ENCODE measurements around the gene TWIST2. TPM values are rescaled to one million over a fixed set of nuclear protein-coding genes. Genes with fewer than 3 reads are reported as not detected.

Gene TWIST2
- polyA plus RNA-seq, 1 of the 3 experiments (the other 2 are of a cell fraction) = 19.5 TPM

DNA sequence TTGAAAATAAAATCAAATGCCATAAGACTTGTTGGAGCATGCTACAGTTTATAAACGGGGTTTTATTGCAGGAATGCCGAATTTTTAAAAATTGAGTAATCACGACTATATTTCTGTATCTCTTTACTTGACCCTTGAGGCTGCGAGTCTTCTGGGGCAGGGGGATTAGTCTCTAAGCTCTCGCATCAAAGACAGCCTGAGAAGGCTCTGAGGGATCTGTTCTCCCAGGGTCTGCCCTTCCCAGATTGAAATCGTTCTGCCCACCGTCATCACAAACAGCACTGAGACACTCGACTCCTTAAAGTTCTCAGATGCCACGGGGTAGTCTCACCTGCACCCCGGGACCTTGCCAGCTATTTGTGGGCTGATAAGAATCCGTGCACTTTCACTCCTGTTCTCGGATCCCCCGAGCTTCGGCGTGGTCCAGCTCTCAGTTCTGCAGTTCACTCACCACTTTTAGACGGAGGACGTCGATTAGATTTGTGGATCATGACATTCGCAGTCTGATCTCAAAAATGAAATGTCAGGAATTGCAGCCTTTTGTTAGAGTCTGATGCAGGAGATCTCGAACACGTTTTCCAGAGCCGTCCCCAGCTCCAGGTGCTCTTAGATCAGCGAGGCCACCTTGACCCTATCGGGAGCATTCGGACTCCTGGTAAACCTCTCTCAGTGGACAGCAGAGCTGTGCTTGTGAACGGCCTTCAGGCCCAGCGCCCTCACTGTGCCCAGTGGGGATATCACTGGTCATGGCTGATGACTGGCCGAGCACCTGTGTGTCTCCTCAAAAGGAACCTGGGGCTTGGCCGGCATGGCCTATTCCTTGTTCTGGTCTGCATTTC, 43.0 kb downstream of the TWIST2 start:
- H3K4me2 ChIP-seq = no peak overlapping the region
- no peak overlapping the region for H3K4me3 ChIP-seq (ENCODE audit: low read depth in 2 of 2, low read length in 1 of 2)
- H3K9me3 ChIP-seq = no peaks in the 10 kb centered on the region
- ChIA-PET POLR2A (no interaction called here), CTCF (no interaction called here)
- TF ChIP-seq, protein P1, sequence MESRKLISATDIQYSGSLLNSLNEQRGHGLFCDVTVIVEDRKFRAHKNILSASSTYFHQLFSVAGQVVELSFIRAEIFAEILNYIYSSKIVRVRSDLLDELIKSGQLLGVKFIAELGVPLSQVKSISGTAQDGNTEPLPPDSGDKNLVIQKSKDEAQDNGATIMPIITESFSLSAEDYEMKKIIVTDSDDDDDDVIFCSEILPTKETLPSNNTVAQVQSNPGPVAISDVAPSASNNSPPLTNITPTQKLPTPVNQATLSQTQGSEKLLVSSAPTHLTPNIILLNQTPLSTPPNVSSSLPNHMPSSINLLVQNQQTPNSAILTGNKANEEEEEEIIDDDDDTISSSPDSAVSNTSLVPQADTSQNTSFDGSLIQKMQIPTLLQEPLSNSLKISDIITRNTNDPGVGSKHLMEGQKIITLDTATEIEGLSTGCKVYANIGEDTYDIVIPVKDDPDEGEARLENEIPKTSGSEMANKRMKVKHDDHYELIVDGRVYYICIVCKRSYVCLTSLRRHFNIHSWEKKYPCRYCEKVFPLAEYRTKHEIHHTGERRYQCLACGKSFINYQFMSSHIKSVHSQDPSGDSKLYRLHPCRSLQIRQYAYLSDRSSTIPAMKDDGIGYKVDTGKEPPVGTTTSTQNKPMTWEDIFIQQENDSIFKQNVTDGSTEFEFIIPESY (IDR thresholded peaks at IDR 0.05; ENCODE audit: borderline replicate concordance, low read depth) = no peak
- TF ChIP-seq, protein P2, sequence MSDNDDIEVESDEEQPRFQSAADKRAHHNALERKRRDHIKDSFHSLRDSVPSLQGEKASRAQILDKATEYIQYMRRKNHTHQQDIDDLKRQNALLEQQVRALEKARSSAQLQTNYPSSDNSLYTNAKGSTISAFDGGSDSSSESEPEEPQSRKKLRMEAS (IDR thresholded peaks at IDR 0.05; ENCODE audit: low read depth) = no peak
- TF ChIP-seq, protein P3, sequence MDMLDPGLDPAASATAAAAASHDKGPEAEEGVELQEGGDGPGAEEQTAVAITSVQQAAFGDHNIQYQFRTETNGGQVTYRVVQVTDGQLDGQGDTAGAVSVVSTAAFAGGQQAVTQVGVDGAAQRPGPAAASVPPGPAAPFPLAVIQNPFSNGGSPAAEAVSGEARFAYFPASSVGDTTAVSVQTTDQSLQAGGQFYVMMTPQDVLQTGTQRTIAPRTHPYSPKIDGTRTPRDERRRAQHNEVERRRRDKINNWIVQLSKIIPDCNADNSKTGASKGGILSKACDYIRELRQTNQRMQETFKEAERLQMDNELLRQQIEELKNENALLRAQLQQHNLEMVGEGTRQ (IDR thresholded peaks at IDR 0.05; ENCODE audit: borderline replicate concordance, low read depth, low read length) = no peak
- TF ChIP-seq NFIC (IDR thresholded peaks at IDR 0.05; ENCODE audit: borderline replicate concordance) (no peak), TEAD4 (IDR thresholded peaks at IDR 0.05; ENCODE audit: borderline replicate concordance, insufficient read depth) (no peak), RXRA (IDR thresholded peaks at IDR 0.05; ENCODE audit: borderline replicate concordance, low read depth) (no peak), MEF2A (IDR thresholded peaks at IDR 0.05; ENCODE audit: borderline replicate concordance, low read depth) (no peak), TCF12 (IDR thresholded peaks at IDR 0.05) (no peak)
- no peaks in the 10 kb centered on the region for H3F3A ChIP-seq (replicated peaks; ENCODE audit: insufficient read depth)
- H2AFZ ChIP-seq (ENCODE audit: low read depth) = no peak overlapping the region
- H3K27ac ChIP-seq (ENCODE audit: low read depth in 2 of 2, low read length in 1 of 2) = no peak overlapping the region
- no peak overlapping the region for H3K9ac ChIP-seq
- H3K27me3 ChIP-seq (ENCODE audit: insufficient read depth) = no peaks in the 10 kb centered on the region
- H3K36me3 ChIP-seq (replicated peaks in 1 of 2; ENCODE audit: control insufficient read depth in 1 of 2, insufficient read depth in 2 of 2, low read length in 1 of 2) = no peaks in the 10 kb centered on the region
- no peaks in the 10 kb centered on the region for H3K9me2 ChIP-seq
- H4K20me1 ChIP-seq (ENCODE audit: insufficient read depth) = no peaks in the 10 kb centered on the region
- H3K4me1 ChIP-seq (ENCODE audit: control insufficient read depth in 1 of 2, insufficient read depth in 2 of 2, low read depth in 1 of 2, low read length in 1 of 2) = no peaks in the 10 kb centered on the region
- WGBS (ENCODE audit: low lambda C conversion rate) = 93% methylated on average over 25 of the region's 29 CpGs
- H3K79me2 ChIP-seq (ENCODE audit: insufficient read depth) = no peaks in the 10 kb centered on the region
- DNase-seq = no peak

DNA sequence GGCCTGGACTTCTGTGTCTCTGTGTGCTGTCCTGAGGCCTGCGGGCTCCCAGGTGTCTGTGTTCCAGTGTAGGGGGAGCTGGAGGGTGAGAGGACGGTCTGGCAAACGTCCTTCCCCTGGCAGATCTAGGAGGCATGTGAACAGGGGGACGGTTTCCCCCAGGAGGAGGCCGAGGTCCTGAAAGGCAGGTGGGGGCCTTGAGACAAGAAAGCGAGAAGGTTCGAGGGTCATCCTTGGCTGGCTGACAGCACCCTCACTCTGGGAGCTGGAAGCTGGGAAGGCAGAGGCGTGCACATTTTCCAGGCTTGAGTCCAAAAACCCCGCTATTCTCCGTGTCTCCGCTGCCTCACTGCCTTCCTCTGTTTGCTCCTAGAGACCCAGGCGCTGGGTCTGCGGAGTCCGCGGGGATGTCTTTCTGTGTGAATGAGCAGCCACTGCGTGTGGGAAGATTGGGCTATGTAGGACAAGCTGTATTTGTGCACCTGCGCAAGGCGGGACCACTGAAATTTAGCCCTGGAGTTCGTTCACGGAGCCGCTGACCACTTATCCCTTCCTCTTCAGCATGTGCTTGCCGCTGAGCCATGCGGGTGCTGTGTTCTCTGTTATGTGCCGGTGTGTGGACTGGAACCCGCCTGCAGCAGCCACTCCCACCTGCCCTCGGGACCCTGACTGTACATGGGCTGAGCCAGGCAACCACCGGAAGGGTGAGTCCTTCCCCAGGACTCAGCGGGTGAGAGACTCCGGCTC, 43.7 kb downstream of the TWIST2 start:
- Histone ChIP-seq H3K4me3 (ENCODE audit: low read depth in 2 of 2, low read length in 1 of 2) (no peak overlapping the region), H3K27ac (ENCODE audit: low read depth in 2 of 2, low read length in 1 of 2) (no peak overlapping the region), H3K9ac (no peak overlapping the region), H3K27me3 (ENCODE audit: insufficient read depth) (no peaks in the 10 kb centered on the region), H3K4me2 (no peak overlapping the region), H3K9me2 (no peaks in the 10 kb centered on the region), H2AFZ (ENCODE audit: low read depth) (no peak overlapping the region), H3K79me2 (ENCODE audit: insufficient read depth) (no peaks in the 10 kb centered on the region), H4K20me1 (ENCODE audit: insufficient read depth) (no peaks in the 10 kb centered on the region), H3F3A (replicated peaks; ENCODE audit: insufficient read depth) (no peaks in the 10 kb centered on the region), H3K4me1 (ENCODE audit: control insufficient read depth in 1 of 2, insufficient read depth in 2 of 2, low read depth in 1 of 2, low read length in 1 of 2) (no peaks in the 10 kb centered on the region), H3K36me3 (replicated peaks in 1 of 2; ENCODE audit: control insufficient read depth in 1 of 2, insufficient read depth in 2 of 2, low read length in 1 of 2) (no peaks in the 10 kb centered on the region), H3K9me3 (no peaks in the 10 kb centered on the region)
- WGBS (ENCODE audit: low lambda C conversion rate) = 85% methylated on average over 22 of the region's 29 CpGs
- ChIA-PET CTCF (no interaction called here), POLR2A (no interaction called here)
- TF ChIP-seq TEAD4 (IDR thresholded peaks at IDR 0.05; ENCODE audit: borderline replicate concordance, insufficient read depth) = no peak
- no peak for TF ChIP-seq RFX5 (IDR thresholded peaks at IDR 0.05; ENCODE audit: low read length)
- no peak for TF ChIP-seq TAF1 (IDR thresholded peaks at IDR 0.05; ENCODE audit: borderline replicate concordance, low read depth, low read length)
- TF ChIP-seq, protein P1 (IDR thresholded peaks at IDR 0.05; ENCODE audit: borderline replicate concordance, low read depth) = no peak
- no peak for TF ChIP-seq NFIC (IDR thresholded peaks at IDR 0.05; ENCODE audit: borderline replicate concordance)
- TF ChIP-seq, protein P4, sequence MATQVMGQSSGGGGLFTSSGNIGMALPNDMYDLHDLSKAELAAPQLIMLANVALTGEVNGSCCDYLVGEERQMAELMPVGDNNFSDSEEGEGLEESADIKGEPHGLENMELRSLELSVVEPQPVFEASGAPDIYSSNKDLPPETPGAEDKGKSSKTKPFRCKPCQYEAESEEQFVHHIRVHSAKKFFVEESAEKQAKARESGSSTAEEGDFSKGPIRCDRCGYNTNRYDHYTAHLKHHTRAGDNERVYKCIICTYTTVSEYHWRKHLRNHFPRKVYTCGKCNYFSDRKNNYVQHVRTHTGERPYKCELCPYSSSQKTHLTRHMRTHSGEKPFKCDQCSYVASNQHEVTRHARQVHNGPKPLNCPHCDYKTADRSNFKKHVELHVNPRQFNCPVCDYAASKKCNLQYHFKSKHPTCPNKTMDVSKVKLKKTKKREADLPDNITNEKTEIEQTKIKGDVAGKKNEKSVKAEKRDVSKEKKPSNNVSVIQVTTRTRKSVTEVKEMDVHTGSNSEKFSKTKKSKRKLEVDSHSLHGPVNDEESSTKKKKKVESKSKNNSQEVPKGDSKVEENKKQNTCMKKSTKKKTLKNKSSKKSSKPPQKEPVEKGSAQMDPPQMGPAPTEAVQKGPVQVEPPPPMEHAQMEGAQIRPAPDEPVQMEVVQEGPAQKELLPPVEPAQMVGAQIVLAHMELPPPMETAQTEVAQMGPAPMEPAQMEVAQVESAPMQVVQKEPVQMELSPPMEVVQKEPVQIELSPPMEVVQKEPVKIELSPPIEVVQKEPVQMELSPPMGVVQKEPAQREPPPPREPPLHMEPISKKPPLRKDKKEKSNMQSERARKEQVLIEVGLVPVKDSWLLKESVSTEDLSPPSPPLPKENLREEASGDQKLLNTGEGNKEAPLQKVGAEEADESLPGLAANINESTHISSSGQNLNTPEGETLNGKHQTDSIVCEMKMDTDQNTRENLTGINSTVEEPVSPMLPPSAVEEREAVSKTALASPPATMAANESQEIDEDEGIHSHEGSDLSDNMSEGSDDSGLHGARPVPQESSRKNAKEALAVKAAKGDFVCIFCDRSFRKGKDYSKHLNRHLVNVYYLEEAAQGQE (IDR thresholded peaks at IDR 0.05; ENCODE audit: low read depth, low read length) = no peak
- TF ChIP-seq FOSL2 (IDR thresholded peaks at IDR 0.05; ENCODE audit: borderline replicate concordance, low read depth) = no peak
- no peak for DNase-seq
